Caco-2 (cell line): ENCODE measurements around the gene TMEM120A. TPM values are rescaled to one million over a fixed set of nuclear protein-coding genes. Genes with fewer than 3 reads are reported as not detected.

Experiments
- BruUV-seq: library from RNA; stranded (reverse); fragments of 400-500 nt; replicated peaks from 2 replicates; lab custom pipeline; 2021; lab: Mats Ljungman, UMichigan
- CTCF ChIA-PET: fragments of 300-600 bp; sonication (Branson Sonifier 250); formaldehyde crosslinking; loops from one replicate; lab custom pipeline; 2022; ENCODE audit warnings: antibody characterized with exemption; lab: Charles Lee
- POLR2A ChIA-PET: fragments of 300-600 bp; sonication (Branson Sonifier 250); formaldehyde crosslinking; loops from one replicate; lab custom pipeline; 2022; ENCODE audit warnings: antibody characterized with exemption; lab: Charles Lee
- DNase-seq, 2 experiments: peaks; one replicate each; pipeline versions ENCODE4 v3.0.0 to v3.0.0-alpha.2; 2020 to 2022
- H3K27me3 ChIP-seq: replicated peaks from 2 replicates; pipeline ENCODE4 v1.6.0; 2011; ENCODE audit warnings: low read length; ENCODE audit not compliant: control insufficient read depth, insufficient read depth
- H3K36me3 ChIP-seq: 2 replicates; pipeline ENCODE4 v1.5.1; 2011; ENCODE audit warnings: low read length; ENCODE audit not compliant: control insufficient read depth, insufficient read depth
- H3K4me1 ChIP-seq: fragments of 250-450 bp; sonication (Bioruptor Pico); 2 replicates; pipeline ENCODE4 v1.5.1; 2020; ENCODE audit warnings: mild to moderate bottlenecking
- H3K4me3 ChIP-seq: 2 replicates; pipeline ENCODE4 v1.5.1; 2011; ENCODE audit warnings: low read depth, mild to moderate bottlenecking, control low read depth, low read length
- H3K9me3 ChIP-seq: fragments of 250-450 bp; sonication (Bioruptor Pico); 2 replicates; pipeline ENCODE4 v1.5.1; 2020; ENCODE audit warnings: mild to moderate bottlenecking, moderate library complexity
- H3K27ac Mint-ChIP-seq: one replicate; pipeline ENCODE4 v1.8.0; 2022; ENCODE audit warnings: mixed read lengths; ENCODE audit not compliant: unreplicated experiment
- H3K27me3 Mint-ChIP-seq: one replicate; pipeline ENCODE4 v1.8.0; 2022; ENCODE audit warnings: mixed read lengths; ENCODE audit not compliant: insufficient read depth, unreplicated experiment
- H3K36me3 Mint-ChIP-seq: one replicate; pipeline ENCODE4 v1.8.0; 2022; ENCODE audit warnings: mild to moderate bottlenecking, mixed read lengths; ENCODE audit not compliant: insufficient read depth, unreplicated experiment
- H3K4me1 Mint-ChIP-seq: one replicate; pipeline ENCODE4 v1.8.0; 2022; ENCODE audit warnings: low read depth, mixed read lengths; ENCODE audit not compliant: unreplicated experiment
- H3K4me3 Mint-ChIP-seq: one replicate; pipeline ENCODE4 v1.8.0; 2022; ENCODE audit warnings: mild to moderate bottlenecking, moderate library complexity, mixed read lengths; ENCODE audit not compliant: unreplicated experiment
- H3K9me3 Mint-ChIP-seq: one replicate; pipeline ENCODE4 v1.8.0; 2022; ENCODE audit warnings: mixed read lengths; ENCODE audit not compliant: unreplicated experiment
- CTCF ChIP-seq, 2 experiments: fragments of 200-600 bp in 1 of 2; IDR thresholded peaks; 1 replicate in 1 of 2; 2 replicates in 1 of 2; pipeline versions ENCODE4 v1.5.1 to v1.8.0; 2011 to 2022; ENCODE audit warnings: antibody characterized with exemption in 1 of 2, control low read depth in 1 of 2, inconsistent platforms in 1 of 2, low read depth in 1 of 2, low read length in 1 of 2, mild to moderate bottlenecking in 1 of 2, moderate library complexity in 1 of 2; ENCODE audit not compliant: insufficient read depth in 1 of 2, severe bottlenecking in 1 of 2, unreplicated experiment in 1 of 2
- intact Hi-C: fragments of 100-400 bp; cut with micrococcal nuclease; formaldehyde crosslinking; loops from one replicate; pipeline ENCODE4 v1.10.0; 2022; ENCODE audit not compliant: unreplicated experiment
- total RNA-seq: library from RNA; stranded (reverse); gene quantifications from 2 replicates; pipeline ENCODE4 v1.2.3, GENCODE V29; 2022

Gene TMEM120A
- total RNA-seq, 1 experiment from 2014 or later, result 65.4 TPM

- ChIA-PET POLR2A (no interaction called here), CTCF (interaction anchor here (1.1 kb wide), 1 partner anchor 122 kb away, joined by 4 read pairs; no protein-coding TSS in a partner anchor)
- peaks cover 67% of the 10 kb centered on the region for H3K36me3 Mint-ChIP-seq
- H3K4me1 Mint-ChIP-seq, result peaks cover 26% of the 10 kb centered on the region
- Histone ChIP-seq H3K36me3 (peaks cover 3% of the 10 kb centered on the region; the same call in 1 of the 2 replicates), H3K4me1 (peaks cover 45% of the 10 kb centered on the region), H3K4me3 (no peak overlapping the region), H3K27me3 (no peaks in the 10 kb centered on the region), H3K9me3 (no peaks in the 10 kb centered on the region)
- H3K9me3 Mint-ChIP-seq, result no peaks in the 10 kb centered on the region
- H3K27me3 Mint-ChIP-seq, result no peaks in the 10 kb centered on the region
- H3K27ac Mint-ChIP-seq, result no peak overlapping the region
- TF ChIP-seq CTCF (IDR thresholded peaks at IDR 0.05; ENCODE audit: insufficient read depth in 1 of 2, low read depth in 1 of 2, low read length in 1 of 2, severe bottlenecking in 1 of 2, unreplicated experiment in 1 of 2), result no peak
- H3K4me3 Mint-ChIP-seq, result no peak overlapping the region
- no TSS peak for BruUV-seq
- no peak for DNase-seq
- intact Hi-C loops, result no loop called here
Observed at GRCh38 chr7:75988568-75989499, 5.6 kb downstream of the TMEM120A start.

- Histone ChIP-seq H3K36me3 (peaks cover 3% of the 10 kb centered on the region; the same call in 1 of the 2 replicates), H3K4me3 (no peak overlapping the region), H3K9me3 (no peaks in the 10 kb centered on the region), H3K27me3 (no peaks in the 10 kb centered on the region), H3K4me1 (peaks cover 39% of the 10 kb centered on the region)
- no peak overlapping the region for H3K4me3 Mint-ChIP-seq
- BruUV-seq, result no TSS peak
- H3K36me3 Mint-ChIP-seq, result peaks cover 67% of the 10 kb centered on the region
- intact Hi-C loops, result no loop called here
- H3K9me3 Mint-ChIP-seq, result no peaks in the 10 kb centered on the region
- DNase-seq, result no peak
- H3K4me1 Mint-ChIP-seq, result peaks cover 23% of the 10 kb centered on the region
- no peak for TF ChIP-seq CTCF (IDR thresholded peaks at IDR 0.05; ENCODE audit: insufficient read depth in 1 of 2, low read depth in 1 of 2, low read length in 1 of 2, severe bottlenecking in 1 of 2, unreplicated experiment in 1 of 2)
- H3K27me3 Mint-ChIP-seq, result no peaks in the 10 kb centered on the region
- ChIA-PET CTCF (no interaction called here), POLR2A (no interaction called here)
- no peak overlapping the region for H3K27ac Mint-ChIP-seq
Observed at GRCh38 chr7:75987805-75988567, 6.4 kb downstream of the TMEM120A start.
